Thoracic aorta (tissue), 2 donors: ENCODE data around the gene RAB9A. TPM values are rescaled to one million over a fixed set of nuclear protein-coding genes. Genes with fewer than 3 reads are reported as not detected.

Experiments used
- ATAC-seq: fragments of 150-250 bp; one replicate; pipeline ENCODE4 v1.8.0; 2017; ENCODE audit warnings: low read depth; ENCODE audit not compliant: insufficient number of reproducible peaks, low FRiP score
- DNase-seq: peaks from one replicate; pipeline ENCODE4 v3.0.0-alpha.2; 2020; ENCODE audit warnings: low spot score
- H3K27ac ChIP-seq, 2 donors: fragments of 200-600 bp; sonication (generic); 1 replicate in 1 of 2; 2 replicates in 1 of 2; pipeline ENCODE4 v1.5.1; 2016; ENCODE audit warnings: mild to moderate bottlenecking in 2 of 2, moderate library complexity in 2 of 2
- H3K27me3 ChIP-seq: fragments of 200-600 bp; sonication (generic); replicated peaks from 2 replicates; pipeline ENCODE4 v1.6.0; 2016; ENCODE audit warnings: mild to moderate bottlenecking; ENCODE audit not compliant: insufficient read depth
- H3K36me3 ChIP-seq: fragments of 200-600 bp; sonication (generic); one replicate; pipeline ENCODE4 v1.5.1; 2016
- H3K4me1 ChIP-seq, 2 donors: fragments of 200-600 bp; sonication (generic); 1 replicate in 1 of 2; 2 replicates in 1 of 2; pipeline versions ENCODE4 v1.5.1 to v1.6.0; 2016; ENCODE audit warnings: low read depth in 2 of 2, mild to moderate bottlenecking in 1 of 2; ENCODE audit not compliant: control insufficient read depth in 1 of 2
- H3K4me3 ChIP-seq: fragments of 200-600 bp; sonication (generic); 2 replicates; pipeline ENCODE4 v1.5.1; 2016; ENCODE audit warnings: mild to moderate bottlenecking
- H3K9me3 ChIP-seq: fragments of 200-600 bp; sonication (generic); 2 replicates; pipeline ENCODE4 v1.5.1; 2016
- total RNA-seq, 2 donors: library from RNA; depleted of rRNA; stranded (reverse); fragments of >200 nt; gene quantifications; one replicate each; pipeline versions ENCODE4 v1.1.0 to v1.2.3, GENCODE V29; 2016
- TF ChIP-seq, protein P1 (sequence below): fragments of 200-600 bp; sonication (generic); IDR thresholded peaks from one replicate; pipeline ENCODE4 v1.5.1; 2019; ENCODE audit warnings: antibody characterized with exemption

RAB9A gene
- total RNA-seq, 2 donors from 2014 or later, result 20.0 to 21.7 TPM

DNA sequence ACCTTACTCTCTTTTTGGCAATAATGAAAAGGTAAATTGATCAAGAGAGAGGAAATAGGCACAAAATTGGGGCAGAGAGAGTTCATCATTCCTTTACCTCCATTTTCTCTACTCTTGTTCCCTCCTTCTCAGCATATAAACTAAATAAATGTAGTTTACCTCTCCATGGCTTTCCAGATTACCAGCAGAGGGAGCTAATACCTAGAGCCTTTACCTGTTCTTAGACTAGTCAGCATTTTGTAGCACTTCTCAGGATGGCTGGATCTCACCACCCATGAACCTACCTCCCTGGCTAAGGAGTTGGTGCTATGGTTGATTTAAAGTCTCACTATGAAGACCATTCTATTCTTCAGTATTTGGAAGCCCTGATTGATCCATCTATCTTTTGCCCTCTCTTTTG, 61.3 kb downstream of the RAB9A start:
- H3K27ac ChIP-seq, result no peak overlapping the region
- H3K4me1 ChIP-seq, result no peaks in the 10 kb centered on the region
- DNase-seq (no peak), ATAC-seq (no peak)
- no peak overlapping the region for H3K4me3 ChIP-seq
- no peaks in the 10 kb centered on the region for H3K9me3 ChIP-seq
- H3K36me3 ChIP-seq, result no peaks in the 10 kb centered on the region
- H3K27me3 ChIP-seq, result no peaks in the 10 kb centered on the region
- TF ChIP-seq, protein P1, sequence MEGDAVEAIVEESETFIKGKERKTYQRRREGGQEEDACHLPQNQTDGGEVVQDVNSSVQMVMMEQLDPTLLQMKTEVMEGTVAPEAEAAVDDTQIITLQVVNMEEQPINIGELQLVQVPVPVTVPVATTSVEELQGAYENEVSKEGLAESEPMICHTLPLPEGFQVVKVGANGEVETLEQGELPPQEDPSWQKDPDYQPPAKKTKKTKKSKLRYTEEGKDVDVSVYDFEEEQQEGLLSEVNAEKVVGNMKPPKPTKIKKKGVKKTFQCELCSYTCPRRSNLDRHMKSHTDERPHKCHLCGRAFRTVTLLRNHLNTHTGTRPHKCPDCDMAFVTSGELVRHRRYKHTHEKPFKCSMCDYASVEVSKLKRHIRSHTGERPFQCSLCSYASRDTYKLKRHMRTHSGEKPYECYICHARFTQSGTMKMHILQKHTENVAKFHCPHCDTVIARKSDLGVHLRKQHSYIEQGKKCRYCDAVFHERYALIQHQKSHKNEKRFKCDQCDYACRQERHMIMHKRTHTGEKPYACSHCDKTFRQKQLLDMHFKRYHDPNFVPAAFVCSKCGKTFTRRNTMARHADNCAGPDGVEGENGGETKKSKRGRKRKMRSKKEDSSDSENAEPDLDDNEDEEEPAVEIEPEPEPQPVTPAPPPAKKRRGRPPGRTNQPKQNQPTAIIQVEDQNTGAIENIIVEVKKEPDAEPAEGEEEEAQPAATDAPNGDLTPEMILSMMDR, result peak; percentile 43

- Histone ChIP-seq H3K27me3 (no peaks in the 10 kb centered on the region), H3K4me3 (no peak overlapping the region), H3K9me3 (no peaks in the 10 kb centered on the region), H3K36me3 (no peaks in the 10 kb centered on the region), H3K27ac (no peak overlapping the region), H3K4me1 (no peaks in the 10 kb centered on the region)
- no peak for ATAC-seq
- TF ChIP-seq, protein P1, result no peak
- DNase-seq, result no peak
Measured at GRCh38 chrX:13750812-13751211, 61.9 kb downstream of the RAB9A start.

DNA sequence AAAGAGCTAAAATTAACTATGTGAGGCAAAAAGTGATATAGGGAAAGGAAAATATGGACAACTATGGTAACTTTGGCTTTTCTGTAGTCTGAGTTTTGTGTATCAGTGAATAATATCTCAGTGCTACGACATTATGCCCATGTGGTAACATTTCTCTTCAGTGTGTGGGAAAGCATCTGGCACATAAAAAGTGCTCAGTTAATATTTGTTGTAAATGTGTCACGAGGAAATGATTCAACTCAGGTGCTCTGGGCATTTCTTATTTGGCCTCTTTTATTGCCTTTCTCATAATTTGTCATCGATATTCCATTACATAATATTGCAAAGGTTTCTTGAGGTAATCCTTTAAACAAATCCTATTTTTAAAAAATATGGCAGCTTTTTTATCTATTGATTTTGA, 63.2 kb downstream of the RAB9A start:
- no peak overlapping the region for H3K27ac ChIP-seq
- TF ChIP-seq, protein P1, result no peak
- no peak for DNase-seq

GRCh38 chrX:13752646-13753045, 63.7 kb downstream of the RAB9A start:
- H3K27me3 ChIP-seq, result no peaks in the 10 kb centered on the region
- no peak overlapping the region for H3K27ac ChIP-seq
- H3K4me1 ChIP-seq, result no peaks in the 10 kb centered on the region
- TF ChIP-seq, protein P1, result no peak
- no peak overlapping the region for H3K4me3 ChIP-seq
- no peak for DNase-seq
- ATAC-seq, result no peak
- no peaks in the 10 kb centered on the region for H3K9me3 ChIP-seq
- H3K36me3 ChIP-seq, result peaks cover 2% of the 10 kb centered on the region

More for the DNA sequence above, 63.2 kb downstream of the RAB9A start:
- Histone ChIP-seq H3K27me3 (no peaks in the 10 kb centered on the region), H3K4me1 (no peaks in the 10 kb centered on the region), H3K4me3 (no peak overlapping the region), H3K36me3 (no peaks in the 10 kb centered on the region), H3K9me3 (no peaks in the 10 kb centered on the region)
- no peak for ATAC-seq

- ATAC-seq (no peak), DNase-seq (no peak)
- Histone ChIP-seq H3K27ac (no peak overlapping the region), H3K9me3 (no peaks in the 10 kb centered on the region), H3K36me3 (peaks cover 2% of the 10 kb centered on the region), H3K4me1 (no peaks in the 10 kb centered on the region), H3K4me3 (no peak overlapping the region), H3K27me3 (no peaks in the 10 kb centered on the region)
- TF ChIP-seq, protein P1, result no peak
Measured at GRCh38 chrX:13754765-13755164, 65.8 kb downstream of the RAB9A start.
